Esophagus squamous epithelium (tissue), 5 donors: ENCODE results near the gene CPNE4. TPM values are rescaled to one million over a fixed set of nuclear protein-coding genes. Genes with fewer than 3 reads are reported as not detected.

Experiments
- DNase-seq: peaks from one replicate; lab custom pipeline; 2025; lab: John Stamatoyannopoulos, UW
- H3K27ac ChIP-seq, 4 donors: fragments of 200-600 bp; sonication (generic); one replicate each; pipeline ENCODE4 v1.5.1; 2016 to 2019; ENCODE audit warnings: mild to moderate bottlenecking in 1 of 4
- H3K27me3 ChIP-seq, 4 donors: fragments of 200-600 bp; sonication (generic); 1 replicate in 3 of 4; 2 replicates in 1 of 4; pipeline versions ENCODE4 v1.5.1 to v1.6.0; 2017 to 2021; ENCODE audit warnings: antibody characterized with exemption in 1 of 4
- H3K36me3 ChIP-seq, 3 donors: fragments of 200-600 bp; sonication (generic); one replicate each; pipeline ENCODE4 v1.5.1; 2016 to 2019
- H3K4me1 ChIP-seq, 3 donors: fragments of 200-600 bp; sonication (generic); one replicate each; pipeline ENCODE4 v1.5.1; 2017 to 2019
- H3K4me3 ChIP-seq, 4 donors: fragments of 200-600 bp; sonication (generic); 1 replicate in 3 of 4; 2 replicates in 1 of 4; pipeline ENCODE4 v1.5.1; 2016 to 2019; ENCODE audit warnings: mild to moderate bottlenecking in 2 of 4, moderate library complexity in 1 of 4
- H3K9me3 ChIP-seq, 3 donors: fragments of 200-600 bp; sonication (generic); one replicate each; pipeline ENCODE4 v1.5.1; 2016 to 2019
- POLR2A ChIP-seq, 4 donors: fragments of 450-650 bp; IDR thresholded peaks; one replicate each; pipeline ENCODE4 v1.6.1; 2017; ENCODE audit warnings: antibody characterized with exemption in 4 of 4, mild to moderate bottlenecking in 4 of 4, moderate library complexity in 3 of 4
- WGBS, 2 donors: methylation state at CpG; one replicate each; pipeline ENCODE4 v1.1.5; 2018; 5-methylcytosine and 5-hydroxymethylcytosine counted together
- intact Hi-C: fragments of 100-400 bp; cut with DNase I; formaldehyde crosslinking; loops from one replicate; pipeline ENCODE4 v1.15.0; 2022
- total RNA-seq, 4 donors: library from RNA; depleted of rRNA; stranded (reverse); fragments of >200 nt; gene quantifications; one replicate each; pipeline ENCODE4 v1.1.0, GENCODE V29; 2016
- TF ChIP-seq, protein P1 (sequence below), 6 experiments: fragments of 450-650 bp in 4 of 6; fragments of 200-600 bp in 2 of 6; sonication (generic) in 2 of 6; IDR thresholded peaks; one replicate each; pipeline ENCODE4 v1.5.1; 2016 to 2019; ENCODE audit warnings: antibody characterized with exemption in 6 of 6, mild to moderate bottlenecking in 4 of 6, moderate library complexity in 4 of 6
- donor health status: DM: yes; HTN: yes; CAD: no.

The CPNE4 gene
- total RNA-seq, 4 donors from 2014 or later: 0.19 TPM; not detected in 3

DNA sequence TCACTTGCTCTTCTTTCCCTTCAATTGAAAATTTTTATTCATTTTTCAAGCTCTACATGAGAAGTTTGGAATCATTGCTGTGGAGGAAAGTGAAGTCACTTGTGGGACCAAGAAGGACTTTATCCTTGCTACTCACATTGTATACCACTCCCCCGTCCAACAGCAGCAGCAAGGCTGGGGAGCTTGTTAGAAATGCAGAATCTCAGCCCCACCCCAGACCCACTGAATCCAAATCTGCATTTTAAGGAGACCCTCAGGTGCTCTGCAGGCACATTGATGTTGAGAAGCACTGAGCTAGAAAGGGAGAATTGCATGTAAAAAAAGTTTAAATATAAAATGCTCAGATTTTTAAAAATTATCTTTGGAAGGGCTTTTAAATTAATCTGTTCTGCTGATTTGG lies 329.7 kb downstream of the CPNE4 start:
- Histone ChIP-seq H3K27me3 (no peaks in the 10 kb centered on the region), H3K27ac (no peak overlapping the region), H3K9me3 (no peaks in the 10 kb centered on the region), H3K36me3 (no peaks in the 10 kb centered on the region), H3K4me1 (no peaks in the 10 kb centered on the region), H3K4me3 (no peak overlapping the region)
- DNase-seq: no peak
- WGBS, 2 donors: 71 to 83% methylated on average over 1 of the region's 1 CpG
- no peak for TF ChIP-seq POLR2A (IDR thresholded peaks at IDR 0.05)
- TF ChIP-seq, protein P1, sequence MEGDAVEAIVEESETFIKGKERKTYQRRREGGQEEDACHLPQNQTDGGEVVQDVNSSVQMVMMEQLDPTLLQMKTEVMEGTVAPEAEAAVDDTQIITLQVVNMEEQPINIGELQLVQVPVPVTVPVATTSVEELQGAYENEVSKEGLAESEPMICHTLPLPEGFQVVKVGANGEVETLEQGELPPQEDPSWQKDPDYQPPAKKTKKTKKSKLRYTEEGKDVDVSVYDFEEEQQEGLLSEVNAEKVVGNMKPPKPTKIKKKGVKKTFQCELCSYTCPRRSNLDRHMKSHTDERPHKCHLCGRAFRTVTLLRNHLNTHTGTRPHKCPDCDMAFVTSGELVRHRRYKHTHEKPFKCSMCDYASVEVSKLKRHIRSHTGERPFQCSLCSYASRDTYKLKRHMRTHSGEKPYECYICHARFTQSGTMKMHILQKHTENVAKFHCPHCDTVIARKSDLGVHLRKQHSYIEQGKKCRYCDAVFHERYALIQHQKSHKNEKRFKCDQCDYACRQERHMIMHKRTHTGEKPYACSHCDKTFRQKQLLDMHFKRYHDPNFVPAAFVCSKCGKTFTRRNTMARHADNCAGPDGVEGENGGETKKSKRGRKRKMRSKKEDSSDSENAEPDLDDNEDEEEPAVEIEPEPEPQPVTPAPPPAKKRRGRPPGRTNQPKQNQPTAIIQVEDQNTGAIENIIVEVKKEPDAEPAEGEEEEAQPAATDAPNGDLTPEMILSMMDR (IDR thresholded peaks at IDR 0.05): no peak
- intact Hi-C loops: no loop called here

DNA sequence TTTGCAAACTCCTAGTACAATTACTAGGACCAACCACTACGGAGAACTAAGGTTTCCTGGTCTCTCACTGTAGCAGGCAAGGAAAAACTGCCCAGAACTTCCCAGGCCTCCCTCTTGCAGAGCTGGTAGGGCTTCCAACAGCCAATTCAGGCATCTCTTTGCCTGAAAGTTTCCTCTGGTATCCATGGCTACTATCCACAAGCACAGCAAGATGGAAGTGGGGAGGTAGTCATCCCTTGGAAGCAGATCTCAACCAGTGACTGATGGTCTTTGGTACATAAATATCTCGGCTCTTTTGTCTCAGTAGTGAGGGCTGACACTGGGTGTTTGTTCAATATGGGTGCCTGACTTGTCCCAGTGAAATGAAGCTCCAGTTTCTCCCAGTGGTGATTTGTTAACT lies 330.7 kb downstream of the CPNE4 start:
- Histone ChIP-seq H3K27ac (no peak overlapping the region), H3K27me3 (no peaks in the 10 kb centered on the region), H3K4me3 (no peak overlapping the region), H3K9me3 (no peaks in the 10 kb centered on the region), H3K4me1 (no peaks in the 10 kb centered on the region), H3K36me3 (no peaks in the 10 kb centered on the region)
- 56 to 59% methylated on average over 2 of the region's 2 CpGs for WGBS, 2 donors
- intact Hi-C loops: no loop called here
- TF ChIP-seq, protein P1 (IDR thresholded peaks at IDR 0.05): no peak
- no peak for TF ChIP-seq POLR2A (IDR thresholded peaks at IDR 0.05)
- DNase-seq: no peak

DNA sequence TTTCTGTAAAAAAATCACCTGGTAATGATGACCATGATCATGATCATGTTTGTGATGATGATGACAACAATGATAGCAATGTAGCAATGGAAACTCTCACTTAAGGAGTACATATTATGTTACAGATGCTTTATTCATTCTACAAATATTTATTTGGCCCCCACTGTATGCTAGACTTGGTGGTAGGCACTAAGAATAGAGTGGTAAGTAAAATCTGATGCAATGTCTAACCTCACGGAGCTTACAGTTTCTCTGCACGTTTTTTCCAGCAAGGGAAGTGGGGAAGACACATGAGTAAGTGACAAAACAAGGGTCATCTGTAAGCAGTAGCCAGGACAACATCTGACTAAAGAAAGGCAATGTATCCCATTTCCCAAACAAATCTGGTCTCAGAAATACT lies 332.7 kb downstream of the CPNE4 start:
- WGBS, 2 donors: 68 to 74% methylated on average over 2 of the region's 2 CpGs
- Histone ChIP-seq H3K4me3 (no peak overlapping the region), H3K9me3 (no peaks in the 10 kb centered on the region), H3K27me3 (no peaks in the 10 kb centered on the region), H3K27ac (no peak overlapping the region), H3K4me1 (no peaks in the 10 kb centered on the region), H3K36me3 (no peaks in the 10 kb centered on the region)
- no peak for TF ChIP-seq POLR2A (IDR thresholded peaks at IDR 0.05)
- TF ChIP-seq, protein P1 (IDR thresholded peaks at IDR 0.05): no peak
- DNase-seq: no peak
- intact Hi-C loops: no loop called here

DNA sequence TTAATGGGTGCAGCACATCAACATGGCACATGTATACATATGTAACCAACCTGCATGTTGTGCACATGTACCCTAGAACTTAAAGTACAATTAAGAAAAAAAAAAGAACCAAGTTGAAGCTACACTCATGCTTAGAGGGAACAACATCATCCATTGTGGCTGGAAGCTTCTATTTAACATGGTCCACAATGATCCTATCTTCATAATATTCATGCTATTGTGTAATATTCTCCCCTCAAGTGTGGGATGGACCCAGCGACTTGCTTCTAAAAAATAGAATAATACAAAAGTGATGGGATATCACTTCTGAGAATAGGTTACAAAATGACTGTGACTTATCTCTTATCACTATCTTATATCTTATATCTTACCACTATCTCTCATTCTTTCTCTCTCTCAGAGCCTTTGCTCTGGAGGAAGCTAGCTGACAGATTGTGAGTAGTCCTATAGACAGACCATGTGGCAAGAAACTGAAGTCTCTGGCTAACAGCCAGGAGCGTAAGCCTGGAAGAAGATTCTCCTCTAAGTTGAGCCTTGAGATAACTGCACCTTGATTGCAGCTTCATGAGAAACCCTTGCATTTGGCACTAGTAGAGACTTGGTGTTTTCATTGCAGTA lies 333.6 kb downstream of the CPNE4 start:
- H3K9me3 ChIP-seq: no peaks in the 10 kb centered on the region
- intact Hi-C loops: no loop called here
- H3K27me3 ChIP-seq: no peaks in the 10 kb centered on the region
- H3K4me1 ChIP-seq: no peaks in the 10 kb centered on the region
- no peaks in the 10 kb centered on the region for H3K36me3 ChIP-seq
- no peak overlapping the region for H3K27ac ChIP-seq
- no peak for DNase-seq
- TF ChIP-seq POLR2A (IDR thresholded peaks at IDR 0.05): no peak
- TF ChIP-seq, protein P1 (IDR thresholded peaks at IDR 0.05): no peak
- no peak overlapping the region for H3K4me3 ChIP-seq
- WGBS, 2 donors: 56 to 93% methylated on average over 2 of the region's 2 CpGs

DNA sequence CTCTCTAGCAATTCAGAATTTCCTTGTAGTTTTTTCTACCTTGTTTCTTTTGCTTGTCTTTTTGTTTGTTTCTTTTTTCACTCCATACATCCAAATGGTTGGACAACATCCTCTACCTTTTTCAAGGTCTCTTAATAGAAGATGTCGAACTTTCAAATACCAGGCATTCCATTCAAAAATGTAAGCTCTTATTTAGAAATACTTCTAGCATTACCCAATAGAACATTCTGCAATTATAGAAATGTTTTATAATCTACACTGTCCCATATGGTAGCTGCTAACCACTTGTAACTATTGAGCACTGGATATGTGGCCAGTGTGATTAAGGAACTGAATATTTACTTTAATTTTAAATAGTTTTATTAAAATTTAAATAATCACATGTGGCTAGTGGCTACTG lies 335.8 kb downstream of the CPNE4 start:
- WGBS, 2 donors: 52 to 85% methylated on average over 1 of the region's 1 CpG
- intact Hi-C loops: no loop called here
- Histone ChIP-seq H3K27me3 (no peaks in the 10 kb centered on the region), H3K9me3 (no peaks in the 10 kb centered on the region), H3K4me3 (no peak overlapping the region), H3K27ac (no peak overlapping the region), H3K36me3 (no peaks in the 10 kb centered on the region), H3K4me1 (no peaks in the 10 kb centered on the region)
- no peak for DNase-seq
- TF ChIP-seq, protein P1 (IDR thresholded peaks at IDR 0.05): no peak
- no peak for TF ChIP-seq POLR2A (IDR thresholded peaks at IDR 0.05)
